NB4 (cell line): ENCODE results near the gene CKB.

Experiments used
- DNase-seq: peaks from one replicate; pipeline ENCODE4 v3.0.0; 2010; ENCODE audit warnings: low read depth
- H3K4me3 ChIP-seq: one replicate; pipeline ENCODE4 v1.5.1; 2011; ENCODE audit warnings: mild to moderate bottlenecking, low read depth, low read length, moderate library complexity
- MYC ChIP-seq: IDR thresholded peaks from 2 replicates; pipeline ENCODE4 v1.6.1; 2011; ENCODE audit warnings: low read depth, low read length
- POLR2A ChIP-seq: IDR thresholded peaks from 2 replicates; pipeline ENCODE4 v1.6.1; 2011; ENCODE audit warnings: mild to moderate bottlenecking; ENCODE audit not compliant: insufficient read length; ENCODE audit errors: extremely low read depth
- TF ChIP-seq, protein P1 (sequence below): IDR thresholded peaks from one replicate; pipeline ENCODE4 v1.5.1; 2012; ENCODE audit warnings: low read depth, low read length
- TF ChIP-seq, protein P2 (sequence below): IDR thresholded peaks from 2 replicates; pipeline ENCODE4 v1.6.1; 2011; ENCODE audit warnings: low read depth, low read length

CKB gene

DNA sequence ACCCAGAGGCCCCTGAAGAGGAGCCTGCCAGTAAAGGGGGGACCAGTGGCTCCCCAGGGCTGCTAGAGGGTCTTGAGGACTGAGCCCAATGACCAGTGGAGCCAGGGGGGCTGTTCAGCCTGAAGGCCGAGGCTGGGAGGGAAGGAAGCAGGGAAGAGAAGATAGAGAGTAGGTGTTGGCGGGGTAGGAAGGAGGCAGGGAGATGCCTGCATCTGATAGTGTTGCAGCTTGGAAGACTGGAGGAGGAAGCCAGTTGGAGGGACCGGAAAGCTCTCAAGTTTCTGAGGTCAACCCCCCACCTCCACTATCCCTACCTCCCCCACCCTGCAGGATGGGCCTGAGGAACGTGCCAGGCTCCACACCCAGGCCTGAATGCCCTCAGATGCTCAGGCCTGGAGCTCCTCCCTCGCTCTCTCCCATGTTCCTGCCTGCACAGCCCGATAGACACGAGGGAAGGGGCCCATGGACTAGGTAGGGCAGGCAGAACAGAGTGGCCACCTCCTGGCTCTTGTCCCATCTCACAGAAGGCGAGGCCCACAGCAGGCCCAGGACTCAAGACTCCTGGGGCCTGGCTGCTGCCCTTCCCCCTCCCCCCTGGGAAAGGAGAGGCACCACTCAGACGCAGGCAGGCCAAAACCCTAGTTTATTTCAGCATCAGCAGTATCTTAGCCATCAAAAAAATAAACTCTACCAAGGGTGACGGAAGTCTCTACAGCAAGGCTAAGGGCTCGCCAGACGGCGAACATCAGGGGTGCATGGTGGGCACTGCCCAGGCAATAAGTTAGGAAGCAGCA lies 3.4 kb downstream of the CKB start:
- no peak overlapping the region for H3K4me3 ChIP-seq
- DNase-seq = peak; percentile 63
- no peak for TF ChIP-seq POLR2A
- TF ChIP-seq, protein P1, sequence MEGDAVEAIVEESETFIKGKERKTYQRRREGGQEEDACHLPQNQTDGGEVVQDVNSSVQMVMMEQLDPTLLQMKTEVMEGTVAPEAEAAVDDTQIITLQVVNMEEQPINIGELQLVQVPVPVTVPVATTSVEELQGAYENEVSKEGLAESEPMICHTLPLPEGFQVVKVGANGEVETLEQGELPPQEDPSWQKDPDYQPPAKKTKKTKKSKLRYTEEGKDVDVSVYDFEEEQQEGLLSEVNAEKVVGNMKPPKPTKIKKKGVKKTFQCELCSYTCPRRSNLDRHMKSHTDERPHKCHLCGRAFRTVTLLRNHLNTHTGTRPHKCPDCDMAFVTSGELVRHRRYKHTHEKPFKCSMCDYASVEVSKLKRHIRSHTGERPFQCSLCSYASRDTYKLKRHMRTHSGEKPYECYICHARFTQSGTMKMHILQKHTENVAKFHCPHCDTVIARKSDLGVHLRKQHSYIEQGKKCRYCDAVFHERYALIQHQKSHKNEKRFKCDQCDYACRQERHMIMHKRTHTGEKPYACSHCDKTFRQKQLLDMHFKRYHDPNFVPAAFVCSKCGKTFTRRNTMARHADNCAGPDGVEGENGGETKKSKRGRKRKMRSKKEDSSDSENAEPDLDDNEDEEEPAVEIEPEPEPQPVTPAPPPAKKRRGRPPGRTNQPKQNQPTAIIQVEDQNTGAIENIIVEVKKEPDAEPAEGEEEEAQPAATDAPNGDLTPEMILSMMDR = no peak
- TF ChIP-seq, protein P2, sequence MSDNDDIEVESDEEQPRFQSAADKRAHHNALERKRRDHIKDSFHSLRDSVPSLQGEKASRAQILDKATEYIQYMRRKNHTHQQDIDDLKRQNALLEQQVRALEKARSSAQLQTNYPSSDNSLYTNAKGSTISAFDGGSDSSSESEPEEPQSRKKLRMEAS = no peak

DNA sequence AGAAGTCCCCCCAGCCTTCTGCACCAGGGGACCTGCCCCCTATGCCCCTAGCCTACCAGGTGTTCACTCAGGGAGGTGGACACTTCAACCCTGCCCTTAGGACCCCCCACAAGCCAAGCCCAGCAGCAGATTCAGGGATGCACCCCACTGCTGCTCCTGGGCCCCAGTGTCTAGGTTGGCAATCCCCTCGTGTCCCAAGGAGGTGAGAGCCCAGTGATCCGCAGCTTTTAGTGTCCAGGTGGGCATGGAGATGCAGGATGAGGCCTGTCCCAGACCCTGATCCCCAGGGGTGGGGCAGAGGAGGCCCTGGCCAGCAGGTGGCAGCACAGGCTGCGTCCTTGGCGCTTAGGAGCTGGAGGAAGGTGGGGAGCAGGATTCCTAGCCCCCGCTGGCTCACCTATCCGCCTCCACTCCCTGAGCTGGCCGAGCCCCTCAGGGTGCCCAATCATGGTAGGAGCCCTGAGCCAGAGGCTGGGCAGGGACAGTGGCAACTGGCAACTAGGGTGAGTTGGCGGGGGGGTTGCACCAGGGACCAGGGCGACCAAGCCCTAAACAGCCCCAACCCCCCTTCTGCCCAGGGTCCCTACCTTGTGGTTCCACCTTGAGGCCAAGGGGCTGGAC lies 4.1 kb downstream of the CKB start:
- no peak overlapping the region for H3K4me3 ChIP-seq
- TF ChIP-seq, protein P2 = no peak
- TF ChIP-seq, protein P1 = peak; percentile 92
- DNase-seq = peak; percentile 61

DNA sequence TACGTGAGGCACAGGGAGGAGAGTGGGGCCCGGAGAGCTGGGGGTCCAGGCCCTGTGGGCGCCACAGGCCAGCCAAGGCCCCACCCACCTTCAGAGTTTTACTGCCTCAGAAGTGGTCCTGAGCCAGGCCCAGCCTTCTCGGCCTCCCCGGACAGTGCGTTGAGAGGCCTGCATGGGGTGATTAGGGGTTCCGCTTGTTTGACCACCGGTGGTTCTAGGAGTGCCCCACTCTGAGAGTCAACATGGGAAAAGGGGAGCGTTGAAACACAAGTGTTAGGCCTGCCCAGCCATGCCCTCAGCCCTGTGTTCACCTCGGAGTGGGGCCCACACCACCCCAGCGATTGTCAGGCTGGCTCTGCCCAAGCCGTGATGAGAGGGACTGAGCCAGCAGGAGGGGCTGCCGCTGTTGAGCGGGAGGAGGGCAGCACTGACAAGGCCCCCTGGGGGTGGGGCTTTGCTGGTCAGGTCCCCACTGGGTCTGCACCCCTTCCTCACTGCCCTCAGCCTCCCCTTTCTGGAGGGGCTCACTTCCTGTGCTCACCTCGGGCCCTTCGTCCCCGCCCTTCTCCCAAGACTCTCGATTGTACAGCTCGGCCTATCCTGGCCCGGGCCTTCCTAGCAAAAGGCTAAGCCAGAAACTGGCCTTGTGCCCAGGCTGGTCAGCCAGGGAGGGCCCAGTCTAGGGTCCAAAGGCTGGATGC lies 4.8 kb downstream of the CKB start:
- no peak overlapping the region for H3K4me3 ChIP-seq
- peak; percentile 6 for DNase-seq
- TF ChIP-seq, protein P2 = no peak
- TF ChIP-seq POLR2A (no peak), MYC (no peak)
- TF ChIP-seq, protein P1 = no peak

DNA sequence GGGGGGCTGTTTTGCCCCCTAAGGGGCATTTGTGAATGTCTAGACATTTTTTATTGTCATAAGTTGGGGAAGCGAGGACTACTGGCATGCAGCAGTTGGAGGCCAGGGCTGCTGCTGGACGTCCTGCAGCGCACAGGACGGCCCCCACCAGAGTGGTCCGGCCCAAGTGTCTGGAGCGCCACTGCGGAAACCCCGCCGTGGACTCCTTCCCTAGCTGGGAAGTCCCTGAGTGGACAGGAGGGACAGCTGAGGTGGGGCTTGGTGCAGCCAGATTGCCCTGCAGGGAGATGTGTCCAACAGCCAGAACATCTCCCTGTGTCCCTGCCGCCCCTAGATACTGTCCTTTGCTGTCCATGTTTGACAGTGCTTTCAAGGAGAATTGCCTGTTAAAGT lies 5.5 kb downstream of the CKB start:
- no peak overlapping the region for H3K4me3 ChIP-seq
- TF ChIP-seq, protein P1 = no peak
- TF ChIP-seq, protein P2 = no peak
- TF ChIP-seq MYC = no peak
- no peak for TF ChIP-seq POLR2A
- DNase-seq = no peak

DNA sequence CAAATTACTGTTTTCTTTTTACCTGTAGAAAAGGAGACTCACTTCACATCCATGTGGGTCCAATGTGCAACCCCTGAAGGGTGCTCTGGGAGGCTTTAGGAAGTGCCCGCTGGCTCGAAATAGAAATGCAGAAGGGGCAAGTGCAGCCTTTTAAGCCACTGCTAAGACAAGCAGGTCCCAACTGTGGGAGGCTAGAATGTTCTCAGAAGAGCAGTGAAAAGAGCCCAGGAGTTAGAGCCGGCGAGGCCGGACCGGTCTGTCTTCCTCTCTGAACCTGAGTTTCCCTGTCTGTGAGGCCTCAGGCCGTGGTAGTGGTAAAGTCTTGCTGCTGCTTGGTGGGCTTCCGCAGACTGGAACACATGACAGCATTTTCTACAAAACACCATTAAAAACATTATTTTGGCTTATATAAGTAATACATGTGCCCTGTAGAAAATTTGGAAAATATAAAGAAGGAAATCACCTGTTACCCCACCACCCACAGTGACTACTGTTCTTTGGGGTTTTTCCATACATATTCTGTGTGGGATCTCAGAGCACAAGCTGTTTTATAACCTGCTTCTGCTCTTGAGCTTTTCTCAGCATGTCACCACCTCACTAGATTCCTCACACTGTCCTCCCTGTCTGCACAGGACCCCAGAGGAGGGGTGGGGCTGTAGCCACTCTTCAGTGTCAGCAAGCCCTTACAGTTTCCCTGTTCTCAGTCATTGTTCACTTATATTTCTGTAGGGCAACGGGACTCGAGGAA lies 6.0 kb downstream of the CKB start:
- no peak for DNase-seq
- H3K4me3 ChIP-seq = no peak overlapping the region
- TF ChIP-seq MYC = no peak
- TF ChIP-seq, protein P1 = no peak
- TF ChIP-seq, protein P2 = no peak
- TF ChIP-seq POLR2A = no peak
